HG03039 (cell line): ENCODE results near the gene PRR20G.

Experiments
- ATAC-seq: cut with Tn5 transposase; IDR thresholded peaks from one replicate; pipeline ENCODE4 v1.9.1; 2021; ENCODE audit warnings: mild to moderate bottlenecking, moderate library complexity; ENCODE audit not compliant: unreplicated experiment

The PRR20G gene

GRCh38 chr3:127264794-127265514 is 22.9 kb downstream of the PRR20G start:
- no peak for ATAC-seq

- no peak for ATAC-seq
These were observed 23.6 kb downstream of the PRR20G start for GRCh38 chr3:127264292-127264691.

GRCh38 chr3:127263586-127264231 is 24.1 kb downstream of the PRR20G start:
- no peak for ATAC-seq

- no peak for ATAC-seq
These were observed 24.8 kb downstream of the PRR20G start for GRCh38 chr3:127263037-127263436.

- no peak for ATAC-seq
These were observed 25.3 kb downstream of the PRR20G start for GRCh38 chr3:127262533-127262932.

- no peak for ATAC-seq
These were observed 25.9 kb downstream of the PRR20G start for GRCh38 chr3:127261925-127262324.

GRCh38 chr3:127260826-127261555 is 26.9 kb downstream of the PRR20G start:
- ATAC-seq, result no peak

GRCh38 chr3:127260416-127260815 is 27.4 kb downstream of the PRR20G start:
- ATAC-seq, result no peak

GRCh38 chr3:127259882-127260281 is 28.0 kb downstream of the PRR20G start:
- ATAC-seq, result no peak

GRCh38 chr3:127258733-127259132 is 29.1 kb downstream of the PRR20G start:
- ATAC-seq, result no peak

- ATAC-seq, result no peak
These were observed 30.5 kb downstream of the PRR20G start for GRCh38 chr3:127257351-127257750.

- no peak for ATAC-seq
These were observed 31.0 kb downstream of the PRR20G start for GRCh38 chr3:127256733-127257271.

- ATAC-seq, result no peak
These were observed 31.7 kb downstream of the PRR20G start for GRCh38 chr3:127256138-127256537.

GRCh38 chr3:127255516-127255915 is 32.3 kb downstream of the PRR20G start:
- no peak for ATAC-seq

- no peak for ATAC-seq
These were observed 33.1 kb downstream of the PRR20G start for GRCh38 chr3:127254730-127255129.

GRCh38 chr3:127254033-127254644 is 33.7 kb downstream of the PRR20G start:
- ATAC-seq, result no peak

GRCh38 chr3:127253491-127253890 is 34.4 kb downstream of the PRR20G start:
- ATAC-seq, result no peak

GRCh38 chr3:127252446-127252845 is 35.4 kb downstream of the PRR20G start:
- no peak for ATAC-seq

- ATAC-seq, result no peak
These were observed 37.8 kb downstream of the PRR20G start for GRCh38 chr3:127250032-127250431.

GRCh38 chr3:127247292-127247691 is 40.6 kb downstream of the PRR20G start:
- no peak for ATAC-seq

- ATAC-seq, result no peak
These were observed 49.2 kb downstream of the PRR20G start for GRCh38 chr3:127238602-127239001.
